Thyroid gland (tissue), 4 donors: ENCODE results near the gene CAMTA1.

Source experiments
- CTCF ChIP-seq, 6 experiments: fragments of 200-600 bp in 3 of 6; fragments of 450-650 bp in 3 of 6; sonication (generic) in 3 of 6; IDR thresholded peaks; one replicate each; pipeline ENCODE4 v1.5.1; 2016 to 2019; ENCODE audit warnings: antibody characterized with exemption in 6 of 6, mild to moderate bottlenecking in 2 of 6, inconsistent platforms in 1 of 6, moderate library complexity in 1 of 6
- POLR2A ChIP-seq, 2 donors: fragments of 450-650 bp; IDR thresholded peaks; one replicate each; pipeline ENCODE4 v1.6.1; 2017; ENCODE audit warnings: antibody characterized with exemption in 2 of 2, mild to moderate bottlenecking in 2 of 2, moderate library complexity in 1 of 2

- TF ChIP-seq CTCF (IDR thresholded peaks at IDR 0.05) = no peak
- no peak for TF ChIP-seq POLR2A (IDR thresholded peaks at IDR 0.05)
These were observed 178.0 kb downstream of the CAMTA1 start for GRCh38 chr1:6962996-6963911.
